Measurements from ENCODE around the gene SNX17.
"Not testable (repeated sequence)": the region's sequence is repeated elsewhere in the genome, so short reads cannot be mapped to it uniquely, and the experiment has no call there.

SNX17 gene

DNA sequence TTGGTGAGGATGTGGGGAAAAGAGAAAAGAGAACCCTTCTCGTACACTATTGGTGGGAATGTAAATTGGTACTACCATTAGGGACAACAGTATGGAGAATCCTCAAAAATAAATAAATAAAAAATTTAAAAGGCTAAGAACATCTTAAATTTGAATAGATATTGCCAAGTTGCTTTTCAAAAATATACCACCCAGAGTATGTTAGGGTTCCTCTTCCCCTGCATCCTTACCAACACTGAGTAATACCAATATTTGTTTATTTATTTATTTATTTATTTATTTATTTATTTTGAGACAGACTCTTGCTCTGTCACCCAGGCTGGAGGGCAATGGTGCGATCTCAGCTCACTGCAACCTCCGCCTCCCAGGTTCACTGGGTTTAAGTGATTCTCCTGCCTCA, 52.5 kb downstream of the SNX17 start:
- H3K4me3 ChIP-seq (ENCODE audit: low read length): no peak overlapping the region
- TF ChIP-seq, protein P1, sequence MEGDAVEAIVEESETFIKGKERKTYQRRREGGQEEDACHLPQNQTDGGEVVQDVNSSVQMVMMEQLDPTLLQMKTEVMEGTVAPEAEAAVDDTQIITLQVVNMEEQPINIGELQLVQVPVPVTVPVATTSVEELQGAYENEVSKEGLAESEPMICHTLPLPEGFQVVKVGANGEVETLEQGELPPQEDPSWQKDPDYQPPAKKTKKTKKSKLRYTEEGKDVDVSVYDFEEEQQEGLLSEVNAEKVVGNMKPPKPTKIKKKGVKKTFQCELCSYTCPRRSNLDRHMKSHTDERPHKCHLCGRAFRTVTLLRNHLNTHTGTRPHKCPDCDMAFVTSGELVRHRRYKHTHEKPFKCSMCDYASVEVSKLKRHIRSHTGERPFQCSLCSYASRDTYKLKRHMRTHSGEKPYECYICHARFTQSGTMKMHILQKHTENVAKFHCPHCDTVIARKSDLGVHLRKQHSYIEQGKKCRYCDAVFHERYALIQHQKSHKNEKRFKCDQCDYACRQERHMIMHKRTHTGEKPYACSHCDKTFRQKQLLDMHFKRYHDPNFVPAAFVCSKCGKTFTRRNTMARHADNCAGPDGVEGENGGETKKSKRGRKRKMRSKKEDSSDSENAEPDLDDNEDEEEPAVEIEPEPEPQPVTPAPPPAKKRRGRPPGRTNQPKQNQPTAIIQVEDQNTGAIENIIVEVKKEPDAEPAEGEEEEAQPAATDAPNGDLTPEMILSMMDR (IDR thresholded peaks at IDR 0.05; ENCODE audit: insufficient read depth, low read depth, low read length, missing control alignments): no peak
- DNase-seq (ENCODE audit: low read depth): no peak

DNA sequence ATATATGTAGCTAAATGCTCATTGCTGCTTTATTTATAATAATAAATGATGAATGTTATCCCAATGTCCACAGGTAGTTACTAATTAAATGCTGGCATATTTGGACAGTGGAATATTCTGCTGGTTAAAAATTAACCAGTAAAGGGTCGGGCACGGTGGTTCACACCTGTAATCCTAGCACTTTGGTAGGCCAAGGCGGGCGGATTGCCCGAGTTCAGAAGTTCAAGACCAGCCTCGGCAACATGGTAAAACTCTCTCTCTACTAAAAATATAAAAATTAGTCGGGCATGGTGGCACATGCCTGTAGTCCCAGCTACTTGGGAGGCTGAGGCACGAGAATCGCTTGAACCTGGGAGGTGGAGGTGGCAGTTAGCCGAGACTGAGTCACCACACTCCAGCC, 54.6 kb downstream of the SNX17 start:
- DNase-seq (ENCODE audit: low read depth); H3K4me3 ChIP-seq (ENCODE audit: low read length): not testable (repeated sequence)

Measured in epithelial cell of esophagus (primary cell).